ENCODE measurements around the gene GPX2.

The GPX2 gene

DNA sequence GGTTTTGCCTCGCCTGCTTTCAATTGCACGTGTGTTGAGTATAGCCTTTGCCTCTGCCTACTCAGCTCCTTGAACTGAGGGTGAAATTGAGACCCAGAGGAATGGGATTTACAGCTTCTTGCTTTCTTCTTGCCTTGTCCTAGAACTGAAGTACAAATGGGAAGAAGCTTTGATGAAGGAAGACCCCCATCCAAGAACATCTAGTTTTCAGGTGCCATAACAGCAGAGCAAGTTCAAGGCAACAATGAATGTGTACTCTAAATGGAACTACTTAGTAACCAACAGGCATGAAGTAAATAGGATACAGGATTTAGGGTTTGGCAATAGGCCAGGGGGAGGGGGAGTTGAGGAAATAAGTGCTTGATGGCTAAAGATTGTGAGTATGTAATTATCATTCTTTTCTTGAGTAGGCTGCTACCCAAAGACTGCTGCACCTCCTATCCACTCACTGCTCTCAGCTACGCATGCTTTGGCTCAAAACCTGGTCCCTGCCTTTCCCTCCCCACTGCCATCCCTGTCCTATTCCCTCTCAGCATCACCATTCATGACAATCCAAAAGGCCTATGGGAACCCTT, 2.1 kb downstream of the GPX2 start:
- TF ChIP-seq, protein P1, sequence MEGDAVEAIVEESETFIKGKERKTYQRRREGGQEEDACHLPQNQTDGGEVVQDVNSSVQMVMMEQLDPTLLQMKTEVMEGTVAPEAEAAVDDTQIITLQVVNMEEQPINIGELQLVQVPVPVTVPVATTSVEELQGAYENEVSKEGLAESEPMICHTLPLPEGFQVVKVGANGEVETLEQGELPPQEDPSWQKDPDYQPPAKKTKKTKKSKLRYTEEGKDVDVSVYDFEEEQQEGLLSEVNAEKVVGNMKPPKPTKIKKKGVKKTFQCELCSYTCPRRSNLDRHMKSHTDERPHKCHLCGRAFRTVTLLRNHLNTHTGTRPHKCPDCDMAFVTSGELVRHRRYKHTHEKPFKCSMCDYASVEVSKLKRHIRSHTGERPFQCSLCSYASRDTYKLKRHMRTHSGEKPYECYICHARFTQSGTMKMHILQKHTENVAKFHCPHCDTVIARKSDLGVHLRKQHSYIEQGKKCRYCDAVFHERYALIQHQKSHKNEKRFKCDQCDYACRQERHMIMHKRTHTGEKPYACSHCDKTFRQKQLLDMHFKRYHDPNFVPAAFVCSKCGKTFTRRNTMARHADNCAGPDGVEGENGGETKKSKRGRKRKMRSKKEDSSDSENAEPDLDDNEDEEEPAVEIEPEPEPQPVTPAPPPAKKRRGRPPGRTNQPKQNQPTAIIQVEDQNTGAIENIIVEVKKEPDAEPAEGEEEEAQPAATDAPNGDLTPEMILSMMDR (IDR thresholded peaks at IDR 0.05; ENCODE audit: low read depth, low read length, missing control alignments): no peak
- no peak overlapping the region for H3K4me3 ChIP-seq (ENCODE audit: low read depth, low read length)
- no peak for DNase-seq (ENCODE audit: low read depth)

DNA sequence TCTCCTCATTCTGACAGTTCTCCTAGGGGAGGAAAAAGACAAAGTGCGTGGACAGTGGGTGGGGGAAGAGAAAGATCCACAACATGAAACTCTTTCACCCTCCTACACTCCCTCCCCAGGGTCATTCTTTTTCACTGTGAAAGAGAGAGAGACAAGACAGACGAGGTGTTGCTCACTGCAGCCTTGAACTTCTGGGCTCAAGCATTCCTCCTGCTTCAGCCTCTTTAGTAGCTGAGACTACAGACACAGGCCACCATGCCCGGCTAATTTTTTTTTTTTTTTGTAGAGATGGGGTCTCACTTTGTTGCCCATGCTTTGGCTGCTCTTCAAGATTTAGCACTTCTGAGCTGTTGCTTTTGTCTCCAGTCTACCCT, 2.7 kb downstream of the GPX2 start:
- H3K4me3 ChIP-seq (ENCODE audit: low read depth, low read length): no peak overlapping the region
- DNase-seq (ENCODE audit: low read depth): no peak
- TF ChIP-seq, protein P1 (IDR thresholded peaks at IDR 0.05; ENCODE audit: low read depth, low read length, missing control alignments): no peak

- no peak for DNase-seq (ENCODE audit: low read depth)
- H3K4me3 ChIP-seq (ENCODE audit: low read depth, low read length): no peak overlapping the region
- TF ChIP-seq, protein P1 (IDR thresholded peaks at IDR 0.05; ENCODE audit: low read depth, low read length, missing control alignments): no peak
Measured at GRCh38 chr14:64938972-64939816, 3.4 kb downstream of the GPX2 start.

GRCh38 chr14:64937821-64938193, 4.7 kb downstream of the GPX2 start:
- TF ChIP-seq, protein P1 (IDR thresholded peaks at IDR 0.05; ENCODE audit: low read depth, low read length, missing control alignments): no peak
- no peak for DNase-seq (ENCODE audit: low read depth)
- no peak overlapping the region for H3K4me3 ChIP-seq (ENCODE audit: low read depth, low read length)

DNA sequence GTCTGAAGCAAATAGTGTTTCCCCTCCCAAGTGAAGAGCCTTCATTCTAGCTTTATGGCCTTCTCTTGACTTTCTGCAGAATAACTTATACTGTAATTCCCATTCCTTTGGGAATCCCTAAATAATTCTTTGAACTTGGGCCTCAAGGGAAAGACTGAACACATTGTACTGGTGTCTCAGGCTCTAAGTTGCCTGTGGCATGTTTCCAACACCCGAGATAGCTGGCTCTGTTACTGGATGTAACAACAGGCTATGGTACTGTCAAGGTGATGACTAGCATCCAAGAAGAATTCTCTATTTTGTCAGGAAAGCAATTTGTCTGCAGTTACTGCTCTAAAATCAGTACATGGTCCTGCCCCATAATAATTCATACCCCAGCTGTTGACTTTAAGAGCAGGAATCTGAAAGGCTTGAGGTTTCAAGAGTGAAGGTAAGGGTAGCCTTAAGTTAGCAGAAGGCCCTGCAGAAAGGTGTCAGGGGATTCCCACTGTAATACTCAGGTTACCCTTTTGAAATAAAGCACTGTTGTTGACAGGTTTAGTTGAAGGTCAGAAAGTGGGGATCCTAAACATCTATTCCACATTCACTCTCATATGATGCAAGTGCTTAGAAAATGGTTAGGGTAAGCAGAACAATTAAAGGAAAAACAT, 5.2 kb downstream of the GPX2 start:
- TF ChIP-seq, protein P1 (IDR thresholded peaks at IDR 0.05; ENCODE audit: low read depth, low read length, missing control alignments): no peak
- no peak overlapping the region for H3K4me3 ChIP-seq (ENCODE audit: low read depth, low read length)
- DNase-seq (ENCODE audit: low read depth): no peak

- TF ChIP-seq, protein P1 (IDR thresholded peaks at IDR 0.05; ENCODE audit: low read depth, low read length, missing control alignments): no peak
- DNase-seq (ENCODE audit: low read depth): no peak
- H3K4me3 ChIP-seq (ENCODE audit: low read depth, low read length): no peak overlapping the region
Measured at GRCh38 chr14:64935508-64935907, 7.0 kb downstream of the GPX2 start.
